ENCODE measurements around the gene AUNIP. TPM values are rescaled to one million over a fixed set of nuclear protein-coding genes. Genes with fewer than 3 reads are reported as not detected.

AUNIP gene
- total RNA-seq, 1 experiment from 2014 or later, result 9.4 TPM

DNA sequence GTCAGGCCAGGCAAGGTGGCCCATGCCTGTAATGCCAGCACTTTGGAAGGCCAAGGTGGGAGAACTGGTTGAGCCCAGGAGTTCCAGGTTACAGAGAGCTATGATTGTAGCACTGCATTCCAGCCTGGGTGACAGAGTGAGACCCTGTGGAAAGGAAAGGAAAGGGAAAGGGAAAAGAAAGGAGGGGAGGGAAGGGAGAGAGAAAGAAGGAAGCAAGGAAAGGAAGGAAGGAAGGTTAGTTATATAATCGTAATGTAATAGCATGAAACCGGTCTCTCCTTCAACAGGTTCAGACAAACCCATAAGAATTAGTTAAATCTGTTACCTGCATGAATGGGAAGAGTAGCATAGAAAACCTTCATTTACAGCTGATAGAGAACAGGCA is 17.4 kb upstream of the AUNIP start:
- CTCF ChIA-PET, result no interaction called here
- no TSS peak for BruUV-seq (replicated peaks)
- no peak overlapping the region for H3K27ac Mint-ChIP-seq (ENCODE audit: low read depth, unreplicated experiment)

DNA sequence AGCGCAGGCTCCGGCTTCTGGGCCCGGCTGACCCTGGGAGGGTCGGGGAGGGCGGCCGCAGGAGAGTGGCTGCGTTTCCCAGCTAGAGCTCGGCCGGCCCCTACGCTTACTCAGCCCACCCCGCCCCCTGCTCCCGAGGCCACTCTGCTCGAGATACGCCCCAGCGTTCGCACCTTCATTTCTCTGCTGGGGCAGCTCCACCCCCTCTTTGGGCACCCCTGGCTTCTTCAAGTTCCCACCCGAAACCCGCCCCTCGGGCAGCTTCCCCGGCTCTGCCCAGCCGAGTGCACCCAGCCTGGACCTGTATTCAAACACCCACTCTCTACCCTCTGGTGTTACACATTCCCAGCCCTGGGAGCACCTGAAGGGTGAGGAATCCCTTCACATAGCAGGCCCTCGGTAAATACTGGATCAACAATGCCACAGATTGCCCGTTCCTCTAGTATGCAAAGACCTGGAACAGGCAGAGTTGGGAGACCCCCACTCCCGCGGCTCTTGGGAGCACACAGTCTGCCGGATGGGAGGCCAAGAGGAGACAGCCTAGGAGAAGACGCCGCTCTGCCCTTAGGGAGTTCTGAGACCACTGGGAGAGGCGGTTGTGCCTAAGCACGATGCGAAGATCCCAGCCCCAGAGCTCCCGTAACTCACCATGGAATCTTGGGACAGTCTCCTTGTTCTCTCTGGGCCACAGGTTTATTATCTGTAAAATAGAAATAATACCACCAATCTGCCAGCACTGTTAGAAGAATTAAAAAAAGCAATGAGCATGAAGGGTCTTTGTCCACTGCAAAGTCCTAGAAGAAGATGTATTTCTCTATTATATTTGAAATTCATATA is 16.8 kb upstream of the AUNIP start:
- no peak for DNase-seq (ENCODE audit: unreplicated experiment)

More for the DNA sequence above, 17.4 kb upstream of the AUNIP start:
- POLR2A ChIA-PET, result interaction anchor here (2.3 to 6.9 kb wide), 2 partner anchors 14 to 18 kb away, joined by 6 to 83 read pairs; no protein-coding TSS in a partner anchor
- intact Hi-C loops (cut with micrococcal nuclease), result no loop called here
- Mint-ChIP-seq H3K4me1 (ENCODE audit: insufficient read depth, unreplicated experiment) (peaks cover 14% of the 10 kb centered on the region), H3K4me3 (ENCODE audit: unreplicated experiment) (no peak overlapping the region), H3K9me3 (ENCODE audit: unreplicated experiment) (no peaks in the 10 kb centered on the region), H3K36me3 (ENCODE audit: insufficient read depth, unreplicated experiment) (peaks cover 3% of the 10 kb centered on the region), H3K27me3 (ENCODE audit: insufficient read depth, unreplicated experiment) (no peaks in the 10 kb centered on the region)
- DNase-seq (ENCODE audit: unreplicated experiment), result no peak
- TF ChIP-seq, protein P1, sequence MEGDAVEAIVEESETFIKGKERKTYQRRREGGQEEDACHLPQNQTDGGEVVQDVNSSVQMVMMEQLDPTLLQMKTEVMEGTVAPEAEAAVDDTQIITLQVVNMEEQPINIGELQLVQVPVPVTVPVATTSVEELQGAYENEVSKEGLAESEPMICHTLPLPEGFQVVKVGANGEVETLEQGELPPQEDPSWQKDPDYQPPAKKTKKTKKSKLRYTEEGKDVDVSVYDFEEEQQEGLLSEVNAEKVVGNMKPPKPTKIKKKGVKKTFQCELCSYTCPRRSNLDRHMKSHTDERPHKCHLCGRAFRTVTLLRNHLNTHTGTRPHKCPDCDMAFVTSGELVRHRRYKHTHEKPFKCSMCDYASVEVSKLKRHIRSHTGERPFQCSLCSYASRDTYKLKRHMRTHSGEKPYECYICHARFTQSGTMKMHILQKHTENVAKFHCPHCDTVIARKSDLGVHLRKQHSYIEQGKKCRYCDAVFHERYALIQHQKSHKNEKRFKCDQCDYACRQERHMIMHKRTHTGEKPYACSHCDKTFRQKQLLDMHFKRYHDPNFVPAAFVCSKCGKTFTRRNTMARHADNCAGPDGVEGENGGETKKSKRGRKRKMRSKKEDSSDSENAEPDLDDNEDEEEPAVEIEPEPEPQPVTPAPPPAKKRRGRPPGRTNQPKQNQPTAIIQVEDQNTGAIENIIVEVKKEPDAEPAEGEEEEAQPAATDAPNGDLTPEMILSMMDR (IDR thresholded peaks at IDR 0.05; ENCODE audit: unreplicated experiment), result no peak

DNA sequence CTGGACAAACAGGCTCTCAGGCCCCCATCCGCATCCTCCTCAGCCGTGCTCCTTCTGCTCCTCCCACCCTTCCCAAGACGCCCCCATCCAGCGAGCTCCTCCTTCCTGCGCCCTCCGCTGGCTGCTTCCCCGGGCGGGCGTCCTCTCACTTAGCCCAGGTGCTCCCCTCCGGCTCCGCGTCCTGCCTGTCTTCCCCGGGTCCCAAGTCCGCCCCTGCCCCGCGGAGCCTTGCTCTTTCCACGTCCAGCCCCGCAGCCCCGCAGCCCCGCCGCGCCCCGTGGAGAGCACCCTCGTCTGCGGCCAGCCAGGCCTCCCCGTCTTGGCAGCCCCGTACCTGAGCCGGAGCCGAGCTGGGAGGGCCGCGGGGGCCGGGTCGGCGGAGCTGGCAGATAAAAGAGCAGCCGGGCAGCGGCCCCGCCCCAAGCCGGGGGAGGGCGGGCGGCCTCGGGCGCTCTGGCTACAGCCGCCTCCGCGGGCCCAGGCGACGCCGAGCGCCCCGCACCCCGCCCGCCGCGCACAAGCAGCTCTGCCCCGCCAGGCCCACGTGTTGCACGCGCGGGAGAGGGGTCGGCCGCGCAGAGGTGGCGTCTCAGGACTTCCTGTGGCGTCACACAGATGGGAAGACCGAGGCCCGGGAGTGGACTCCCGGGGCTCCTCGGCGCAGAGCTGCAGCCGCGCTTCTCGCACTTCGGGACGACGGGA is 16.0 kb upstream of the AUNIP start, which contains the start of gene PAQR7:
TSS of gene PAQR7 (minus strand) at position 555 of the 702 bp plus-strand sequence. CDS start 11,869 bp downstream, outside the sequence.
- POLR2A ChIA-PET, result interaction anchor here (0.6 to 6.9 kb wide), 14 partner anchors 11 to 1130 kb away, joined by 3 to 83 read pairs (median 5); partner anchors contain the start of genes CLIC4, MTFR1L and PAFAH2
- CTCF ChIA-PET, result interaction anchor here (0.6 to 1.2 kb wide), 7 partner anchors 16 to 270 kb away, joined by 3 to 4 read pairs (median 3); no protein-coding TSS in a partner anchor
- intact Hi-C loops (cut with micrococcal nuclease), result no loop called here
- Mint-ChIP-seq H3K27ac (ENCODE audit: low read depth, unreplicated experiment) (peak within 1 kb of the TSS; percentile 54), H3K4me3 (ENCODE audit: unreplicated experiment) (peak within 1 kb of the TSS; percentile 81), H3K36me3 (ENCODE audit: insufficient read depth, unreplicated experiment) (no peaks in the 10 kb centered on the region), H3K4me1 (ENCODE audit: insufficient read depth, unreplicated experiment) (peaks cover 16% of the 10 kb centered on the region), H3K27me3 (ENCODE audit: insufficient read depth, unreplicated experiment) (no peaks in the 10 kb centered on the region), H3K9me3 (ENCODE audit: unreplicated experiment) (no peaks in the 10 kb centered on the region)
- peak; percentile 57 for DNase-seq (ENCODE audit: unreplicated experiment)
- TF ChIP-seq, protein P1 (IDR thresholded peaks at IDR 0.05; ENCODE audit: unreplicated experiment), result no peak
- BruUV-seq (replicated peaks), result no TSS peak

More for the DNA sequence above, 16.8 kb upstream of the AUNIP start:
- peaks cover 20% of the 10 kb centered on the region for H3K4me1 Mint-ChIP-seq (ENCODE audit: insufficient read depth, unreplicated experiment)
- ChIA-PET POLR2A (interaction anchor here (0.8 to 6.9 kb wide), 10 partner anchors 10 to 121 kb away, joined by 3 to 83 read pairs (median 6); partner anchors contain the start of genes MTFR1L and PAFAH2), CTCF (interaction anchor here (0.6 to 1.2 kb wide), 3 partner anchors 37 to 74 kb away, joined by 3 read pairs; no protein-coding TSS in a partner anchor)
- no peaks in the 10 kb centered on the region for H3K27me3 Mint-ChIP-seq (ENCODE audit: insufficient read depth, unreplicated experiment)
- H3K9me3 Mint-ChIP-seq (ENCODE audit: unreplicated experiment), result no peaks in the 10 kb centered on the region
- no peaks in the 10 kb centered on the region for H3K36me3 Mint-ChIP-seq (ENCODE audit: insufficient read depth, unreplicated experiment)
- H3K4me3 Mint-ChIP-seq (ENCODE audit: unreplicated experiment), result peak overlapping the region; percentile 81
- H3K27ac Mint-ChIP-seq (ENCODE audit: low read depth, unreplicated experiment), result peak overlapping the region; percentile 11
- BruUV-seq (replicated peaks), result no TSS peak
- TF ChIP-seq, protein P1 (IDR thresholded peaks at IDR 0.05; ENCODE audit: unreplicated experiment), result no peak
- intact Hi-C loops (cut with micrococcal nuclease), result no loop called here
